Superior temporal gyrus (tissue), 1 donor: ENCODE results near the gene MARCHF9.
A peak's percentile ranks its signal among the peaks of the same experiment; 100 is the strongest.
"Not testable (repeated sequence)": the region's sequence is repeated elsewhere in the genome, so short reads cannot be mapped to it uniquely, and the experiment has no call there.

ENCODE experiments used
- DNase-seq: peaks from one replicate; pipeline ENCODE4 v3.0.0-alpha.2; 2016; ENCODE audit errors: extremely low spot score

The MARCHF9 gene

DNA sequence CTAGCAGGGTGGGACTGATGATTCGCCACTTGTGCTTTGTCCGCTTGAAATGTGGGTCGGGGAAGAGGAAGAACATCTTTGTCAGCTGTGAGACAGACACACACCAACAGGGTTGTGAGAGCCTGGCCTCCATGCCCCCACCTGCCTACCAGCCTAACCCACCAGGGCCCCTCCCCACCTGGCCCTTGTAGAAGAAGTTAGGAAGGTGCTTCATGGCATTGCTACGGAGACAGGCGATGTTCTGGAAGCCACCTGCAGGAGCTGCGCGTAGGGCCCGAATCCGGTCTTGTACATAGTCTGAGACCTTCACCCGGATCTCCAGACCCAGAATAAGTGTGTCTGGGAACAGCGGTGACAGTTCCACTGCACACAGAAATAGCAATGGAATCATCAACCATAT lies 14.7 kb downstream of the MARCHF9 start:
- no peak for DNase-seq

GRCh38 chr12:57770734-57771133 lies 15.8 kb downstream of the MARCHF9 start:
- DNase-seq, result no peak

DNA sequence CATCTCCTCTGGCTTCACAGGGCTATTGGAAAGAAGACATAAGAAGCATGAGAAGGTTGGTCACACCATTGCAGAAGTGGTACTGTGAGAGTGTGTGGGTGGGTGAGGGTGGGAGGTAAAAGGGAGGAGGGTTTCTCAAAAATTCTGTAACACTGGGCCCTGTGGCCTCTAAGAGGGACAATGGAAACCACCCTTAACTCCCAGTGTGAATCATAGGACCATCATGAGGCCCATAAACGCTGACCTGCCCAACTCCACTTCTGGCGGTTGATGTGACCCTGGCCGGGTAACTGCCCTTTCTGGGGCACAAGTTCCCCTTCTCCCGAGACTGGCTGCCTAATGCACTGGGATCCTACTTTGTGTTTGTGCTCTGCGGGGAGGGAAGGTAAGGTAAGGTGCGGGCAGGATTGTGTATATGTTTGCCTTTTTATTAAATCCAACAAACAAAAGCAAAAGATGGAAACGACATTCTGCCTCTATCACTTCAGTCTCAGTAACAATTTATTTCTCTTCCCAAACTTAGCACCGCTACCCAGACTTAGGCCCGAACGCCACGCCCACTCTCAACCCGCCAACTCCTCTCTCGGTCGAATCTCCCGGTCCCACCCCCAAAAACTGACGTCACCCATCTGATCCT lies 16.5 kb downstream of the MARCHF9 start:
- DNase-seq, result peak; percentile 76

- DNase-seq, result peak; percentile 97
Measured at GRCh38 chr12:57771873-57772428, 17.0 kb downstream of the MARCHF9 start, which contains the start of gene METTL1. Gene METTL1, minus strand, starts transcription at chr12:57772105. Its CDS starts 22 bp downstream, at chr12:57772083.

DNA sequence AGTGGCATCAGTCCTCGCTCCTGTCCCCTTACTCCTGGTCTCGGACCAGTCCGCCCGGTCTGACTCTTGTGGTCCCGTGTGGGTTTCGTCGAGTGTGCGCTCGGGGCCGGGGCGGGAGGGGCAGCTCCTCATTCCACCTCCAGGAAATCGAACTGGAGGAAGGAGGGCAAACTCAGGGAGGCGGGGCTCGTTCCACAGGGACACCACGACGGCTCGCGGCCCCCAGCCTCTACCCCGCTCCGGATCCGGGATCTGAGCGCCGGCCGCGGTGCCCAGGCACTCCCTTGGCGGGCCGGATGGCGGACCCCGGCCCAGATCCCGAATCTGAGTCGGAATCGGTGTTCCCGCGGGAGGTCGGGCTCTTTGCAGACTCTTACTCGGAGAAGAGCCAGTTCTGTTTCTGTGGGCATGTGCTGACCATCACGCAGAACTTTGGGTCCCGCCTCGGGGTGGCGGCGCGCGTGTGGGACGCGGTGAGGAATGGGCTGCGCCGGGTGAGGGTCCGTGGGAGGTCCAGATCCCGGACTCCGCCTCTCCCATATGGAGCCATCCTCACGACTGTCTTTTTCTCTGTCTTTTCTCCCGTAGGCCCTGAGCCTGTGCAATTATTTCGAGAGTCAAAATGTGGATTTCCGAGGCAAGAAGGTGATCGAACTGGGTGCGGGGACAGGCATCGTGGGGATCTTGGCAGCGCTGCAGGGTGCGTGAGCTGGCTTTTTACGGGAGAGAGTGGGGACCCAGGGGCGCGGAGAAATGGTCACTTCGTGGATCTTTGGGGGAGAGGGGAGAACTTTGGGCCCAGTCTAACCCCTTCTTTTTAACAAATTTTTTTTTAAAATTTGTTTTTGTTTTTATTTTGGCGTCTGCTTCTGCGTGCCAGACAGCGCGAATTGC lies 17.8 kb downstream of the MARCHF9 start, which contains the start of gene EEF1AKMT3:
Gene EEF1AKMT3 (plus strand): TSS at position 186 of the 894 bp plus-strand sequence. CDS start 111 bp downstream, at position 297.
- DNase-seq, result no peak

DNA sequence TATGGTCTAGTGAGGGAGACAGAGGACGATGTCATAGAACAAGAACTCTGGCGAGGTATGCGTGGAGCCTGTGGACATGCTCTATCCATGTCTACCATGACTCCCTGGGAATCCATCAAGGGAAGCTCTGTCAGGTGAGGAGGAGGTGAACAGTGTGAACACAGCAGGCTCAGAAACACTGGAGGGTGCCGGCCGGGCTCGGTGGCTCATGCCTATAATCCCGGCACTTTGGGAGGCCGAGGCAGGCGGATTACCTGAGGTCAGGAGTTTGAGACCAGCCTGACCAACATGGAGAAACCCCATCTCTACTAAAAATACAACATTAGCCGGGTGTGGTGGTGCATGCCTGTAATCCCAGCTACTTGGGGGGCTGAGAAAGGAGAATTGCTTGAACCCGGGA lies 19.7 kb downstream of the MARCHF9 start:
- not testable (repeated sequence) for DNase-seq

GRCh38 chr12:57775044-57775443 lies 20.1 kb downstream of the MARCHF9 start:
- DNase-seq, result no peak

DNA sequence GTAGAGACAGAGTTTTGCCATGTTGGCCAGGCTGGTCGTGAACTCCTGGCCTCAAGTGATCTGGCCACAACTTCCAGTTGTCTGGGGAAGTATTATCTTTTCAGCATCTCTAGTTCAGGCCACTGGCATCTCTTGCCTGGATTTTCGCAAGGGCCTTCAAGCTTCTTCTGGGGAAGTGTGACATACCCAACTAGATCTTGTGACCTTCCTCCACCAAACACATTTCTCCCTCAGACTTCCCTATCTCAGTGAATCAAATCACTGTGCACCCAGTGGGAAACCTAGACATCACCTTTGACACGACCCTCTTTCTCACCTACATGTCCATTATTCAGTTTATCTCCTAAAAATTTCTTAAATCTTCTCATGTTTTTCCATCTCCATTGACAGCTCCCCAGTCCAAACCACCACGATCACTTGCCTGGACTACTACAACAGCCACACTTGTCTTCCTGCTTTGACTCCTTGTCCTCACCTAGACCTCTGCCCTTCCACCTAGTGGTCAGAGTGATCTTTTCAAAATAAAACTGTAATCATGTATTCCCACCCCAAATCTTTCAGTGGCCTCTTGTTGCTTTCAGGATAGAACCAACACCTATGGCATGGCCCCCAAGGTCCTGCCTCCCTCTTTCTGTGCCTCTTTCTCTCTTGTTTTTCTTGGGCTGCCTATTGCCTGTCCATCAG lies 20.8 kb downstream of the MARCHF9 start:
- DNase-seq, result no peak

DNA sequence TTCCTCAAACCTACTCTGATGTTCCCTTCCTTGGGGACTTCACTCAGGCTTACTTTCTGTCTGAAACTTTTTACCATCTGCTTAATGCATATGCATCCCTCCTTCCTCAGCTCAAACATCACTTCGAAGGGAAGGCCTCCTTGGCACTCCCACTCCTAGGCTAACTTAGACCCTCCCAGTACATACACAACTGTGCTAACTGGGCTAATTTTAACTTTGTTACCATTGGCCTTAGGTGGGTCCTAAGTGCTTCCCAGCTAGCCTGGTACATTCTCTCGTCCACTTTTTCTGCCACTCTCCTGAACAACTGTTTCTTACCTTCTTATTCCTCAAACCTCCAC lies 21.3 kb downstream of the MARCHF9 start:
- DNase-seq, result no peak

DNA sequence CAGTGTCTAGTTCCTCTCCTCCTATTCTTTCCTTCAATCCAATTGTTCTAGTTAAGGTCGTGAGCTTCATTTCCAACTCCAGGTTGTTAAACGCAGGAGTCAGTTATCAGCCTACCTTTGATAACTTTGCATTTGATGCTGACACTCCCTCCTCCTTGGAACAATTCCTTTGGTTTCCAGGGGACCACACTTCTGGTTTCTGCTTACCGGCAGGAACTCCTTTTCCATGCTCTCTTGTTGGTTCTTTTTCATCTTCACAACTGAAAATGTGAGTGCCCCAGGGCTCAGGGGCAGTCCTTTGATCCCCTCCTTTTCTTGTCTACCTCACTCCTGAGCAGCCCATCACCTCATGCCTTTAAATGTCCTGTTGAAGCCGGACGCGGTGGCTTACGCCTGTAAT lies 22.5 kb downstream of the MARCHF9 start:
- no peak for DNase-seq

DNA sequence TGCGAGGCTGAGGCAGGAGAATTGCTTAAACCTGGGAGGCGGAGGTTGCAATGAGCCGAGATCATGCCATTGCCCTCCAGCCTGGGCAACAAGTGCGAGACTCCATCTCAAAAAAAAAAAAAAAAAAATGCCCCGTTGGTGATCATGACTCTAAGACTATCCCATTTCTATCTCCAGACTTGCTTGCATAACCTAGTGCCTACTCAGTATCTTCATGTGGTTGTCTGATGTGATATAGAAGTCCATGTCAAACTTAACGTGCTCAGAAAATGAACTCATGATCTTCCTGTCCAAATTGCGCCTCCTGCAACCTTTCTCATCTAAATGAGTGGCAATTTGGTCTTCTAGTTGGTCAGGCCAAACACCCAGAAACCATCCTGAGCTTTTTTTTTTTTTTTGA lies 23.0 kb downstream of the MARCHF9 start:
- DNase-seq, result no peak

DNA sequence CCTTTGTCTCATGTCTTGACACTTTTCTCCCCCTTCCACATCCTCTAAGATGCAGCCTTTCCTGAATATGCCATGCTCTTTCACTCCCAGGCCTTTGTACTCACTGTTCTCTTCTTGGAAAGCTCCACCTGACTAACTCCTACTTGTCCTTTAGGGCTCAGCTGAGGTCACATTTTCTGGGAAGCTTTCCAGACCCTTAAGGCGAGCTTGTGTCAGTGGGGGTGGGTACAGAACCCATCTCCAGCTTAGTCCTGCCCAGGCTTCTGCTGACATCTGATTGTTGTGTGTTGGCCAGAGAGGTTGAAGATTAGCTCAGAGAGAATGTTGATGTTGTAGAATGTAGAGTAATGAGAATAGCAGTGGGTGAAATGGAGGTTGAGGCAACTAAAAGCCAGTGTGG lies 24.8 kb downstream of the MARCHF9 start:
- DNase-seq, result no peak

- DNase-seq, result no peak
Measured at GRCh38 chr12:57780284-57780897, 25.5 kb downstream of the MARCHF9 start.

GRCh38 chr12:57781244-57781643 lies 26.3 kb downstream of the MARCHF9 start:
- DNase-seq, result no peak

DNA sequence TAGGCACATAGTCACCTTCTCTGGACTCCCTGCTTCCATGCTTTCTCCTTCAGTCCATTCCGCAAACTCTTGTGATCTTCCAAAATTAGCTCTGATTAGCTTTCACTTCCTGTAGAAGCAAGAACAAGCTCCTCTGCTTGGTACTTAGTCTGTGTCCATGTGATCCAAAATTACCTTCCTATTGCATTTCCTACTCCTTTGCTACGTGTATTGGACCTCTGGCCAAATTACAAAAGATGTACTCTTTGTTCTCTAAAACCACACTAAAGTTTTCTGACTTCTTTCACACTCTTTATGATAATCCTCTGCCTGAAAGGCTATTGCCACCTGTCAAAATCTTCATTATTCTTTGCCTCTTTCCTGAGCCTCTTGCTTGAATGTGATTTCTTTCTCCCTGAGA lies 26.9 kb downstream of the MARCHF9 start:
- DNase-seq, result no peak

- no peak for DNase-seq
Measured at GRCh38 chr12:57782243-57782607, 27.3 kb downstream of the MARCHF9 start.

- DNase-seq, result peak; percentile 99
Measured at GRCh38 chr12:57782608-57783465, 27.9 kb downstream of the MARCHF9 start, which contains the start of gene TSFM. Gene TSFM, plus strand, starts transcription at chr12:57782787. Its CDS starts 15 bp downstream, at chr12:57782802.

- DNase-seq, result no peak
Measured at GRCh38 chr12:57783466-57783801, 28.5 kb downstream of the MARCHF9 start.

GRCh38 chr12:57783861-57784260 lies 29.0 kb downstream of the MARCHF9 start:
- no peak for DNase-seq

GRCh38 chr12:57793920-57794319 lies 39.0 kb downstream of the MARCHF9 start:
- no peak for DNase-seq

DNA sequence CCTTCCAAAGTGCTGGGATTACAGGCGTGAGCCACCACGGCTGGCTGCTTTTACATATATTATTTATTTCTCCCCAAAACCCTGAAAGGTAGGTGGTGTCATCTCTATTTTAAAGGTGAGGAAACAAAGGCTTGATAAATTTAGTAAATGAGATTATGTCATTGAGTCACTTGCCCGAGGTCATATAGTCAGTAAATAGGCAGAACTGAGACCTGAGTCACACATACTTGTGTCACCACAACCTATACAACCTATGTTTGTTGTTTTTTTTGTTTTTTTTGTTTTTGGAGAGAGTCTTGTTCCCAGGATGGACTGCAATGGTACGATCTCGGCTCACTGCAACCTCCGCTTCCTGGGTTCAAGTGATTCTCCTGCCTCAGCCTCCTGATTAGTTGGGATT lies 40.5 kb downstream of the MARCHF9 start:
- DNase-seq, result no peak
